ENCODE data around the gene HDAC9.
"Not testable (repeated sequence)": the region's sequence is repeated elsewhere in the genome, so short reads cannot be mapped to it uniquely, and the experiment has no call there.

HDAC9 gene

GRCh38 chr7:18975689-18976280 is 480.2 kb downstream of the HDAC9 start:
- DNase-seq (ENCODE audit: low spot score) = no peak

- no peak for DNase-seq (ENCODE audit: low spot score)
Observed at GRCh38 chr7:18976715-18977471, 481.3 kb downstream of the HDAC9 start.

- DNase-seq (ENCODE audit: low spot score) = peak; percentile 65
Observed at GRCh38 chr7:18978108-18978495, 482.6 kb downstream of the HDAC9 start.

- not testable (repeated sequence) for DNase-seq (ENCODE audit: low spot score)
Observed at GRCh38 chr7:18990700-18991099, 495.2 kb downstream of the HDAC9 start.

GRCh38 chr7:18993933-18994668 is 498.6 kb downstream of the HDAC9 start:
- no peak for DNase-seq (ENCODE audit: low spot score)

- DNase-seq (ENCODE audit: low spot score) = no peak
Observed at GRCh38 chr7:18995270-18995671, 499.7 kb downstream of the HDAC9 start.

- no peak for DNase-seq (ENCODE audit: low spot score)
Observed at GRCh38 chr7:18995811-18996426, 500.4 kb downstream of the HDAC9 start.

GRCh38 chr7:18996583-18996982 is 501.0 kb downstream of the HDAC9 start:
- no peak for DNase-seq (ENCODE audit: low spot score)

GRCh38 chr7:18997477-18998150 is 502.1 kb downstream of the HDAC9 start:
- no peak for DNase-seq (ENCODE audit: low spot score)

GRCh38 chr7:19000410-19000809 is 504.9 kb downstream of the HDAC9 start:
- no peak for DNase-seq (ENCODE audit: low spot score)

GRCh38 chr7:19001854-19002253 is 506.3 kb downstream of the HDAC9 start:
- DNase-seq (ENCODE audit: low spot score) = no peak

- no peak for DNase-seq (ENCODE audit: low spot score)
Observed at GRCh38 chr7:19009241-19009935, 513.8 kb downstream of the HDAC9 start.

GRCh38 chr7:19009936-19010280 is 514.4 kb downstream of the HDAC9 start:
- DNase-seq (ENCODE audit: low spot score) = no peak

GRCh38 chr7:19011212-19011611 is 515.7 kb downstream of the HDAC9 start:
- no peak for DNase-seq (ENCODE audit: low spot score)

- DNase-seq (ENCODE audit: low spot score) = no peak
Observed at GRCh38 chr7:19015098-19015497, 519.5 kb downstream of the HDAC9 start.

- DNase-seq (ENCODE audit: low spot score) = no peak
Observed at GRCh38 chr7:19016140-19016539, 520.6 kb downstream of the HDAC9 start.

GRCh38 chr7:19017374-19017773 is 521.8 kb downstream of the HDAC9 start:
- DNase-seq (ENCODE audit: low spot score) = no peak

GRCh38 chr7:19020062-19020461 is 524.5 kb downstream of the HDAC9 start:
- DNase-seq (ENCODE audit: low spot score) = no peak

GRCh38 chr7:19020711-19021110 is 525.2 kb downstream of the HDAC9 start:
- no peak for DNase-seq (ENCODE audit: low spot score)

GRCh38 chr7:19023477-19023876 is 527.9 kb downstream of the HDAC9 start:
- no peak for DNase-seq (ENCODE audit: low spot score)

GRCh38 chr7:19024261-19024660 is 528.7 kb downstream of the HDAC9 start:
- DNase-seq (ENCODE audit: low spot score) = peak; percentile 47

- DNase-seq (ENCODE audit: low spot score) = no peak
Observed at GRCh38 chr7:19026888-19027287, 531.3 kb downstream of the HDAC9 start.

Data from AG08396 (cell line).